ENCODE data around the gene PEX5L. TPM values are rescaled to one million over a fixed set of nuclear protein-coding genes. Genes with fewer than 3 reads are reported as not detected.

The PEX5L gene
- total RNA-seq, 4 donors from 2014 or later, result 0.16 TPM; not detected in 3

GRCh38 chr3:179884136-179884535, 152.6 kb downstream of the PEX5L start:
- TF ChIP-seq POLR2AphosphoS5 (IDR thresholded peaks at IDR 0.05), result no peak
- no peak for TF ChIP-seq POLR2A (IDR thresholded peaks at IDR 0.05)
- no peak for TF ChIP-seq CTCF (IDR thresholded peaks at IDR 0.05)
- TF ChIP-seq EP300 (IDR thresholded peaks at IDR 0.05), result no peak
- Histone ChIP-seq H3K9me3 (no peaks in the 10 kb centered on the region), H3K27ac (no peak overlapping the region), H3K36me3 (no peaks in the 10 kb centered on the region), H3K4me3 (no peak overlapping the region), H3K27me3 (peaks cover 3% of the 10 kb centered on the region), H3K4me1 (no peaks in the 10 kb centered on the region)
- 71% methylated on average over 1 of the region's 1 CpG for WGBS
- no peak for DNase-seq (ENCODE audit: low spot score in 2 of 2)

GRCh38 chr3:179882292-179882691, 154.4 kb downstream of the PEX5L start:
- H3K27ac ChIP-seq, result no peak overlapping the region
- TF ChIP-seq EP300 (IDR thresholded peaks at IDR 0.05) (no peak), POLR2A (IDR thresholded peaks at IDR 0.05) (no peak), POLR2AphosphoS5 (IDR thresholded peaks at IDR 0.05) (no peak), CTCF (IDR thresholded peaks at IDR 0.05) (no peak)
- H3K4me1 ChIP-seq, result no peaks in the 10 kb centered on the region
- no peaks in the 10 kb centered on the region for H3K27me3 ChIP-seq
- no peak overlapping the region for H3K4me3 ChIP-seq
- 0% methylated on average over 2 of the region's 2 CpGs for WGBS
- no peaks in the 10 kb centered on the region for H3K36me3 ChIP-seq
- no peak for DNase-seq (ENCODE audit: low spot score in 2 of 2)
- H3K9me3 ChIP-seq, result no peaks in the 10 kb centered on the region

DNA sequence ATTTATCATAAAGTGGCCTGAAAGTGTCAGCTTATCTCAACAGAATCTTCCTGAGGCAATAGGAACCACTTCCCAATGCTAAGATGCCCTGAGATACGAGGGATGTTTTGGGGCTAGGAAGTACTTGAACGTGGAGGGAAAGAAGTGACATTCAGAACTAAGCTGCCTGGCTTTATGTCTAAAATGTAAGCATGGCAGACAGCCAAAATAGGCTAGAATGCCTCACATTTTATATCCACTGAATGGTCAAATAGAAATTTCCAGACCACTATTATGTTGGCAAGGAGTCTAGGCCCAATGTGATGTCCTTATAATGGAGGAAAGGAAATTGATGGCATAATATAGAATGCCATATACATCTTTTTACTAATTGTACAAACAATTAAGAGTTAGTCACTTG, 154.9 kb downstream of the PEX5L start:
- no peak for TF ChIP-seq EP300 (IDR thresholded peaks at IDR 0.05)
- TF ChIP-seq POLR2A (IDR thresholded peaks at IDR 0.05), result no peak
- no peak for TF ChIP-seq POLR2AphosphoS5 (IDR thresholded peaks at IDR 0.05)
- no peak for TF ChIP-seq CTCF (IDR thresholded peaks at IDR 0.05)
- DNase-seq (ENCODE audit: low spot score in 2 of 2), result no peak
- no peak overlapping the region for H3K4me3 ChIP-seq
- WGBS, result 29% methylated on average over 2 of the region's 2 CpGs
- H3K27ac ChIP-seq, result no peak overlapping the region
- no peaks in the 10 kb centered on the region for H3K9me3 ChIP-seq
- H3K27me3 ChIP-seq, result no peaks in the 10 kb centered on the region
- no peaks in the 10 kb centered on the region for H3K36me3 ChIP-seq
- no peaks in the 10 kb centered on the region for H3K4me1 ChIP-seq

- no peak for DNase-seq (ENCODE audit: low spot score in 2 of 2)
- Histone ChIP-seq H3K9me3 (no peaks in the 10 kb centered on the region), H3K4me1 (no peaks in the 10 kb centered on the region), H3K36me3 (no peaks in the 10 kb centered on the region), H3K4me3 (no peak overlapping the region), H3K27ac (no peak overlapping the region), H3K27me3 (no peaks in the 10 kb centered on the region)
- WGBS, result 54% methylated on average over 4 of the region's 4 CpGs
- TF ChIP-seq POLR2AphosphoS5 (IDR thresholded peaks at IDR 0.05) (no peak), CTCF (IDR thresholded peaks at IDR 0.05) (no peak), EP300 (IDR thresholded peaks at IDR 0.05) (no peak)
These were observed 155.9 kb downstream of the PEX5L start for GRCh38 chr3:179880868-179881267.

DNA sequence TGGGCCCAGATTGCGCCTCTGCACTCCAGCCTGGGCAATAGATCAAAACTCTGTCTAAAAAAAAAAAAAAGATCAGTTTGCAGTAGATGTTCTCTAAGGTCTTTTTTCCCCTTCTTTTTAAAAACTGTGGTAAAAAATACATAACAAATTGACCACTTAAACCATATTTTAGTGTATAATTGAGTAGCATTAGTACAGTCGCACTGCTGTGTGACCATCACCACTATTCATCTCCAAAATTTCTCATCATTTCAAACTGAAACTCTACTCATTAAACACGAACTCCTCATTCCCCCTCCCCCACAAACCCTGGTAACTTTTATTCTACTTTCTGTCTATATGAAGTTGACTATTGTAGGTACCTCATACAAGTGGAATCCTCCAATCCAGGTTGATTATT, 160.3 kb downstream of the PEX5L start:
- H3K9me3 ChIP-seq, result no peaks in the 10 kb centered on the region
- 72% methylated on average over 3 of the region's 3 CpGs for WGBS
- H3K36me3 ChIP-seq, result no peaks in the 10 kb centered on the region
- no peak overlapping the region for H3K27ac ChIP-seq
- H3K4me3 ChIP-seq, result no peak overlapping the region
- TF ChIP-seq POLR2A (IDR thresholded peaks at IDR 0.05), result no peak
- TF ChIP-seq EP300 (IDR thresholded peaks at IDR 0.05), result no peak
- TF ChIP-seq POLR2AphosphoS5 (IDR thresholded peaks at IDR 0.05), result no peak
- no peak for TF ChIP-seq CTCF (IDR thresholded peaks at IDR 0.05)
- no peak for DNase-seq (ENCODE audit: low spot score in 2 of 2)
- no peaks in the 10 kb centered on the region for H3K27me3 ChIP-seq
- H3K4me1 ChIP-seq, result no peaks in the 10 kb centered on the region

Measured in suprapubic skin (tissue), 4 donors.